ENCODE results near the gene MIOS. TPM values are rescaled to one million over a fixed set of nuclear protein-coding genes. Genes with fewer than 3 reads are reported as not detected.

The MIOS gene
- total RNA-seq, 1 experiment from 2014 or later, result 41.3 TPM

DNA sequence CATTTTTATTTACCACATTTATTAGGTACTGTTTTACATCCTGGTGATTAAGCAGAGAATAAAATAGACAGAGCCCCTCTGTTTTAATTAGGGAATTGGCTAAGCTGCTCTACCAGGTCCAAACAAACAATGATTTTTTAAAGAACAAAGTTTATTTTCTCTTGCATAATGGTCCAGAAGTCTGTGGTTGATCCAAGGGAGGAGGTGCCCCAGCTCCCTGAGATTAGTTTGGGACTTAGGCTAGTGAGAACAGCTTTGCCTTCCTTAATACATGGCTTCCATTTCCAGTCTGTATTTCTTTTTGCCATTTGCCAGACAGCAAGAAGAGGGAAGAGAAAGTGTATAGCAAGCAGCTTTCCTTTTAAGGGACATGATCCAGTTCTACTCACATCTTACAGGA lies 2.9 kb upstream of the MIOS start (continued):
- TF ChIP-seq, protein P1, sequence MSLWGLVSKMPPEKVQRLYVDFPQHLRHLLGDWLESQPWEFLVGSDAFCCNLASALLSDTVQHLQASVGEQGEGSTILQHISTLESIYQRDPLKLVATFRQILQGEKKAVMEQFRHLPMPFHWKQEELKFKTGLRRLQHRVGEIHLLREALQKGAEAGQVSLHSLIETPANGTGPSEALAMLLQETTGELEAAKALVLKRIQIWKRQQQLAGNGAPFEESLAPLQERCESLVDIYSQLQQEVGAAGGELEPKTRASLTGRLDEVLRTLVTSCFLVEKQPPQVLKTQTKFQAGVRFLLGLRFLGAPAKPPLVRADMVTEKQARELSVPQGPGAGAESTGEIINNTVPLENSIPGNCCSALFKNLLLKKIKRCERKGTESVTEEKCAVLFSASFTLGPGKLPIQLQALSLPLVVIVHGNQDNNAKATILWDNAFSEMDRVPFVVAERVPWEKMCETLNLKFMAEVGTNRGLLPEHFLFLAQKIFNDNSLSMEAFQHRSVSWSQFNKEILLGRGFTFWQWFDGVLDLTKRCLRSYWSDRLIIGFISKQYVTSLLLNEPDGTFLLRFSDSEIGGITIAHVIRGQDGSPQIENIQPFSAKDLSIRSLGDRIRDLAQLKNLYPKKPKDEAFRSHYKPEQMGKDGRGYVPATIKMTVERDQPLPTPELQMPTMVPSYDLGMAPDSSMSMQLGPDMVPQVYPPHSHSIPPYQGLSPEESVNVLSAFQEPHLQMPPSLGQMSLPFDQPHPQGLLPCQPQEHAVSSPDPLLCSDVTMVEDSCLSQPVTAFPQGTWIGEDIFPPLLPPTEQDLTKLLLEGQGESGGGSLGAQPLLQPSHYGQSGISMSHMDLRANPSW (CRISPR knock-in tag; conservative IDR thresholded peaks at IDR 0.05; ENCODE audit: low read depth), result no peak

DNA sequence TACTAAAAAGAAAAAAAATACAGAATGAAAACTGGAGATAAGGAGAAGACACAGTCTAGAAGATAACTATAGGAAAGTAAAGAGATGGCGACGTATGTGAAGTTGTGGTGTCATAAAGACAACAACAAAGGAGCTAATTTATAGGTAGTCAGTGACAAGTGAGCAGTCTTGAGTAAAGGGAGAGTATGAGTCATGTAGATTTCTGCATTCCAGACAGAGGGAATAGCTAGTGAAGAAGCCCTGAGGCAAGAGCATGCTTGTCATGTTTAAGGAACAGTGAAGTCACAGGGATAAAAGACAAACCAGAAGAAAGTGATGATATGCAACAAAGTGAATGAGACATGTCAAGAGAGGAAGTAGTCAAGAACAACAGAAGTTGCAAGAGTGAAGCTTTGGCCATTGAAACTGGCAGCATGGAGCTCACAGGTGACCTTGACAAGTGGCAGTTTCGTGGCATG lies 2.3 kb upstream of the MIOS start:
- H3K27me3 Mint-ChIP-seq (ENCODE audit: low read depth), result no peaks in the 10 kb centered on the region
- POLR2A ChIA-PET, result no interaction called here
- CTCF ChIA-PET, result no interaction called here
- H3K36me3 Mint-ChIP-seq, result peaks cover 16% of the 10 kb centered on the region
- no peak overlapping the region for H3K4me3 Mint-ChIP-seq
- ATAC-seq (no peak), DNase-seq (ENCODE audit: low spot score) (no peak)
- peaks cover 16% of the 10 kb centered on the region for H3K4me1 Mint-ChIP-seq
- peaks cover 16% of the 10 kb centered on the region for H3K9me3 Mint-ChIP-seq
- TF ChIP-seq NR1H2 (CRISPR knock-in tag; IDR thresholded peaks at IDR 0.05), result no peak
- no peak for TF ChIP-seq MXD4 (CRISPR knock-in tag; IDR thresholded peaks at IDR 0.05; ENCODE audit: borderline replicate concordance)
- no peak for TF ChIP-seq GTF2I (CRISPR knock-in tag; conservative IDR thresholded peaks at IDR 0.05)
- no peak for TF ChIP-seq ETV6 (CRISPR knock-in tag; IDR thresholded peaks at IDR 0.05)
- TF ChIP-seq ZNF263 (CRISPR knock-in tag; IDR thresholded peaks at IDR 0.05; ENCODE audit: low read depth), result no peak
- no peak for TF ChIP-seq ZNF671 (CRISPR knock-in tag; IDR thresholded peaks at IDR 0.05)
- no peak for TF ChIP-seq KAT7 (CRISPR knock-in tag; IDR thresholded peaks at IDR 0.05; ENCODE audit: borderline replicate concordance)
- TF ChIP-seq, protein P2, sequence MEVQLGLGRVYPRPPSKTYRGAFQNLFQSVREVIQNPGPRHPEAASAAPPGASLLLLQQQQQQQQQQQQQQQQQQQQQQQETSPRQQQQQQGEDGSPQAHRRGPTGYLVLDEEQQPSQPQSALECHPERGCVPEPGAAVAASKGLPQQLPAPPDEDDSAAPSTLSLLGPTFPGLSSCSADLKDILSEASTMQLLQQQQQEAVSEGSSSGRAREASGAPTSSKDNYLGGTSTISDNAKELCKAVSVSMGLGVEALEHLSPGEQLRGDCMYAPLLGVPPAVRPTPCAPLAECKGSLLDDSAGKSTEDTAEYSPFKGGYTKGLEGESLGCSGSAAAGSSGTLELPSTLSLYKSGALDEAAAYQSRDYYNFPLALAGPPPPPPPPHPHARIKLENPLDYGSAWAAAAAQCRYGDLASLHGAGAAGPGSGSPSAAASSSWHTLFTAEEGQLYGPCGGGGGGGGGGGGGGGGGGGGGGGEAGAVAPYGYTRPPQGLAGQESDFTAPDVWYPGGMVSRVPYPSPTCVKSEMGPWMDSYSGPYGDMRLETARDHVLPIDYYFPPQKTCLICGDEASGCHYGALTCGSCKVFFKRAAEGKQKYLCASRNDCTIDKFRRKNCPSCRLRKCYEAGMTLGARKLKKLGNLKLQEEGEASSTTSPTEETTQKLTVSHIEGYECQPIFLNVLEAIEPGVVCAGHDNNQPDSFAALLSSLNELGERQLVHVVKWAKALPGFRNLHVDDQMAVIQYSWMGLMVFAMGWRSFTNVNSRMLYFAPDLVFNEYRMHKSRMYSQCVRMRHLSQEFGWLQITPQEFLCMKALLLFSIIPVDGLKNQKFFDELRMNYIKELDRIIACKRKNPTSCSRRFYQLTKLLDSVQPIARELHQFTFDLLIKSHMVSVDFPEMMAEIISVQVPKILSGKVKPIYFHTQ (CRISPR knock-in tag; IDR thresholded peaks at IDR 0.05), result no peak
- TF ChIP-seq SMAD4 (CRISPR knock-in tag; IDR thresholded peaks at IDR 0.05), result no peak
- TF ChIP-seq, protein P3, sequence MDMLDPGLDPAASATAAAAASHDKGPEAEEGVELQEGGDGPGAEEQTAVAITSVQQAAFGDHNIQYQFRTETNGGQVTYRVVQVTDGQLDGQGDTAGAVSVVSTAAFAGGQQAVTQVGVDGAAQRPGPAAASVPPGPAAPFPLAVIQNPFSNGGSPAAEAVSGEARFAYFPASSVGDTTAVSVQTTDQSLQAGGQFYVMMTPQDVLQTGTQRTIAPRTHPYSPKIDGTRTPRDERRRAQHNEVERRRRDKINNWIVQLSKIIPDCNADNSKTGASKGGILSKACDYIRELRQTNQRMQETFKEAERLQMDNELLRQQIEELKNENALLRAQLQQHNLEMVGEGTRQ (CRISPR knock-in tag; IDR thresholded peaks at IDR 0.05), result no peak
- TF ChIP-seq, protein P4, sequence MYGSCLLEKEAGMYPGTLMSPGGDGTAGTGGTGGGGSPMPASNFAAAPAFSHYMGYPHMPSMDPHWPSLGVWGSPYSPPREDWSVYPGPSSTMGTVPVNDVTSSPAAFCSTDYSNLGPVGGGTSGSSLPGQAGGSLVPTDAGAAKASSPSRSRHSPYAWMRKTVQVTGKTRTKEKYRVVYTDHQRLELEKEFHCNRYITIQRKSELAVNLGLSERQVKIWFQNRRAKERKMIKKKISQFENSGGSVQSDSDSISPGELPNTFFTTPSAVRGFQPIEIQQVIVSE (CRISPR knock-in tag; IDR thresholded peaks at IDR 0.05; ENCODE audit: borderline replicate concordance), result no peak
- TF ChIP-seq, protein P5, sequence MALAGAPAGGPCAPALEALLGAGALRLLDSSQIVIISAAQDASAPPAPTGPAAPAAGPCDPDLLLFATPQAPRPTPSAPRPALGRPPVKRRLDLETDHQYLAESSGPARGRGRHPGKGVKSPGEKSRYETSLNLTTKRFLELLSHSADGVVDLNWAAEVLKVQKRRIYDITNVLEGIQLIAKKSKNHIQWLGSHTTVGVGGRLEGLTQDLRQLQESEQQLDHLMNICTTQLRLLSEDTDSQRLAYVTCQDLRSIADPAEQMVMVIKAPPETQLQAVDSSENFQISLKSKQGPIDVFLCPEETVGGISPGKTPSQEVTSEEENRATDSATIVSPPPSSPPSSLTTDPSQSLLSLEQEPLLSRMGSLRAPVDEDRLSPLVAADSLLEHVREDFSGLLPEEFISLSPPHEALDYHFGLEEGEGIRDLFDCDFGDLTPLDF (CRISPR knock-in tag; IDR thresholded peaks at IDR 0.05), result no peak
- no peak for TF ChIP-seq OVOL2 (CRISPR knock-in tag; IDR thresholded peaks at IDR 0.05; ENCODE audit: borderline replicate concordance)
- TF ChIP-seq ELF4 (CRISPR knock-in tag; IDR thresholded peaks at IDR 0.05; ENCODE audit: low read depth), result no peak
- TF ChIP-seq, protein P6, sequence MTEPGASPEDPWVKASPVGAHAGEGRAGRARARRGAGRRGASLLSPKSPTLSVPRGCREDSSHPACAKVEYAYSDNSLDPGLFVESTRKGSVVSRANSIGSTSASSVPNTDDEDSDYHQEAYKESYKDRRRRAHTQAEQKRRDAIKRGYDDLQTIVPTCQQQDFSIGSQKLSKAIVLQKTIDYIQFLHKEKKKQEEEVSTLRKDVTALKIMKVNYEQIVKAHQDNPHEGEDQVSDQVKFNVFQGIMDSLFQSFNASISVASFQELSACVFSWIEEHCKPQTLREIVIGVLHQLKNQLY (CRISPR knock-in tag; IDR thresholded peaks at IDR 0.05), result no peak
- no peak overlapping the region for H3K27ac Mint-ChIP-seq

Measured in WTC11 (cell line).